IMR-90 (cell line): ENCODE data around the gene EIF2B2. TPM values are rescaled to one million over a fixed set of nuclear protein-coding genes. Genes with fewer than 3 reads are reported as not detected.

Experiments used
- ATAC-seq: fragments of 200-7000 bp; cut with Tn5 transposase; 2 replicates; pipeline ENCODE4 v1.9.1; 2020; ENCODE audit warnings: low read depth, mild to moderate bottlenecking, moderate library complexity
- BruUV-seq: library from RNA; stranded (reverse); fragments of 400-500 nt; replicated peaks from 2 replicates; lab custom pipeline; 2021; lab: Mats Ljungman, UMichigan
- CTCF ChIA-PET: fragments of 300-600 bp; formaldehyde crosslinking; extraction: SDS; loops from one replicate; lab custom pipeline; 2021; ENCODE audit warnings: antibody characterized with exemption; lab: Yijun Ruan, JAX
- POLR2A ChIA-PET: fragments of 300-600 bp; sonication (Branson Sonifier 250); formaldehyde crosslinking; loops from one replicate; lab custom pipeline; 2022; ENCODE audit warnings: antibody characterized with exemption; ENCODE audit not compliant: unreplicated experiment; lab: Charles Lee
- DNase-seq: peaks from one replicate; pipeline ENCODE4 v3.0.0; 2013
- H2AFZ ChIP-seq: replicated peaks from 2 replicates; pipeline ENCODE3; 2013; ENCODE audit warnings: low read length, mild to moderate bottlenecking; ENCODE audit not compliant: poor library complexity
- H2AK5ac ChIP-seq: 2 replicates; pipeline ENCODE4 v1.6.1; 2013; ENCODE audit warnings: low read depth, low read length, inconsistent platforms
- H2AK9ac ChIP-seq: replicated peaks from 2 replicates; pipeline ENCODE3; 2013; ENCODE audit warnings: mild to moderate bottlenecking, low read depth, low read length, moderate library complexity; ENCODE audit not compliant: poor library complexity
- H2BK120ac ChIP-seq: 2 replicates; pipeline ENCODE4 v1.6.1; 2013; ENCODE audit warnings: low read depth, low read length, inconsistent platforms
- H2BK15ac ChIP-seq: 3 replicates; pipeline ENCODE4 v1.6.1; 2013; ENCODE audit warnings: low read depth, low read length, inconsistent platforms
- H2BK20ac ChIP-seq: 2 replicates; pipeline ENCODE4 v1.6.1; 2013; ENCODE audit warnings: low read depth, mild to moderate bottlenecking, inconsistent platforms, low read length, moderate library complexity
- H2BK5ac ChIP-seq: 2 replicates; pipeline ENCODE4 v1.6.1; 2013; ENCODE audit warnings: mild to moderate bottlenecking, low read depth, low read length, inconsistent platforms; ENCODE audit not compliant: poor library complexity, severe bottlenecking
- H3K14ac ChIP-seq: replicated peaks from 2 replicates; pipeline ENCODE4 v1.6.1; 2013; ENCODE audit warnings: low read depth, low read length, inconsistent platforms
- H3K18ac ChIP-seq: 2 replicates; pipeline ENCODE4 v1.6.1; 2013; ENCODE audit warnings: low read depth, low read length, control low read depth
- H3K23ac ChIP-seq: 2 replicates; pipeline ENCODE4 v1.6.1; 2013; ENCODE audit warnings: low read depth, low read length, inconsistent platforms
- H3K27ac ChIP-seq: 2 replicates; pipeline ENCODE4 v1.5.1; 2013; ENCODE audit warnings: mild to moderate bottlenecking, control low read depth, low read length; ENCODE audit not compliant: insufficient read depth
- H3K27me3 ChIP-seq: 2 replicates; pipeline ENCODE4 v1.6.1; 2013; ENCODE audit warnings: low read length; ENCODE audit not compliant: control insufficient read depth, insufficient read depth
- H3K36me3 ChIP-seq: 2 replicates; pipeline ENCODE4 v1.6.1; 2013; ENCODE audit warnings: low read length, mixed read lengths; ENCODE audit not compliant: control insufficient read depth, insufficient read depth
- H3K4ac ChIP-seq: 2 replicates; pipeline ENCODE4 v1.6.1; 2013; ENCODE audit warnings: low read depth, low read length, inconsistent platforms
- H3K4me1 ChIP-seq: 2 replicates; pipeline ENCODE4 v1.6.1; 2013; ENCODE audit warnings: low read length, mixed read lengths; ENCODE audit not compliant: control insufficient read depth, insufficient read depth
- H3K4me2 ChIP-seq: 2 replicates; pipeline ENCODE4 v1.6.1; 2013; ENCODE audit warnings: low read depth, mild to moderate bottlenecking, control low read depth, low read length, moderate library complexity
- H3K4me3 ChIP-seq: 2 replicates; pipeline ENCODE4 v1.5.1; 2013; ENCODE audit warnings: low read depth, mild to moderate bottlenecking, control low read depth, low read length, moderate library complexity; ENCODE audit not compliant: insufficient read depth
- H3K56ac ChIP-seq: 2 replicates; pipeline ENCODE4 v1.6.1; 2013; ENCODE audit warnings: low read length, inconsistent platforms; ENCODE audit not compliant: insufficient read depth; ENCODE audit errors: extremely low read depth
- H3K79me1 ChIP-seq, 2 experiments: 2 replicates each; pipeline ENCODE4 v1.6.1; 2013; ENCODE audit warnings: low read length in 2 of 2, inconsistent platforms in 1 of 2, low read depth in 1 of 2
- H3K9ac ChIP-seq: 2 replicates; pipeline ENCODE4 v1.6.1; 2013; ENCODE audit warnings: low read depth, low read length, control low read depth
- H3K9me1 ChIP-seq: 2 replicates; pipeline ENCODE4 v1.6.1; 2013; ENCODE audit warnings: low read length, inconsistent platforms; ENCODE audit not compliant: insufficient read depth
- H3K9me3 ChIP-seq: 2 replicates; pipeline ENCODE4 v1.6.1; 2013; ENCODE audit warnings: low read length; ENCODE audit not compliant: control insufficient read depth, insufficient read depth
- H4K20me1 ChIP-seq: 2 replicates; pipeline ENCODE4 v1.6.1; 2013; ENCODE audit warnings: low read length, inconsistent platforms; ENCODE audit not compliant: insufficient read depth
- H4K5ac ChIP-seq: 2 replicates; pipeline ENCODE4 v1.6.1; 2013; ENCODE audit warnings: mild to moderate bottlenecking, low read depth, low read length, control low read depth
- H4K8ac ChIP-seq, 2 experiments: 2 replicates each; pipeline ENCODE4 v1.6.1; 2013; ENCODE audit warnings: low read depth in 2 of 2, low read length in 2 of 2, control low read depth in 1 of 2, inconsistent platforms in 1 of 2
- H4K91ac ChIP-seq: 2 replicates; pipeline ENCODE4 v1.6.1; 2013; ENCODE audit warnings: low read depth, low read length, inconsistent platforms; ENCODE audit not compliant: insufficient read depth
- BHLHE40 ChIP-seq: fragments of 150-350 bp; IDR thresholded peaks from 2 replicates; pipeline ENCODE4 v1.6.1; 2016; ENCODE audit warnings: mild to moderate bottlenecking, low read depth, low read length
- CEBPB ChIP-seq: IDR thresholded peaks from 2 replicates; pipeline ENCODE4 v1.6.1; 2012; ENCODE audit warnings: low read depth, low read length, improper control_type of control experiment
- CHD1 ChIP-seq: IDR thresholded peaks from 2 replicates; pipeline ENCODE4 v1.6.1; 2012; ENCODE audit warnings: low read depth, low read length, improper control_type of control experiment
- FOS ChIP-seq: fragments of 150-350 bp; IDR thresholded peaks from 2 replicates; pipeline ENCODE4 v1.6.1; 2016; ENCODE audit warnings: low read depth, low read length
- MAFK ChIP-seq: IDR thresholded peaks from 2 replicates; pipeline ENCODE4 v1.6.1; 2012; ENCODE audit warnings: low read depth, low read length, improper control_type of control experiment
- MAZ ChIP-seq: IDR thresholded peaks from 2 replicates; pipeline ENCODE4 v1.6.1; 2012; ENCODE audit warnings: low read depth, mild to moderate bottlenecking, low read length, improper control_type of control experiment, moderate library complexity, borderline replicate concordance
- MXI1 ChIP-seq: IDR thresholded peaks from 2 replicates; pipeline ENCODE4 v1.6.1; 2012; ENCODE audit warnings: low read depth, mild to moderate bottlenecking, low read length, moderate library complexity, borderline replicate concordance
- NFE2L2 ChIP-seq: fragments of 150-350 bp; IDR thresholded peaks from 2 replicates; pipeline ENCODE4 v1.6.1; 2016; ENCODE audit warnings: low read depth, mild to moderate bottlenecking, low read length
- POLR2A ChIP-seq: IDR thresholded peaks from 2 replicates; pipeline ENCODE4 v1.6.1; 2012; ENCODE audit warnings: mild to moderate bottlenecking, low read depth, low read length
- RAD21 ChIP-seq: IDR thresholded peaks from 2 replicates; pipeline ENCODE4 v1.6.1; 2012; ENCODE audit warnings: low read length, improper control_type of control experiment
- RCOR1 ChIP-seq: IDR thresholded peaks from 2 replicates; pipeline ENCODE4 v1.6.1; 2012; ENCODE audit warnings: mild to moderate bottlenecking, low read length, improper control_type of control experiment; ENCODE audit not compliant: insufficient replicate concordance
- RFX5 ChIP-seq: IDR thresholded peaks from 2 replicates; pipeline ENCODE4 v1.8.0; 2012; ENCODE audit warnings: low read depth, mild to moderate bottlenecking, low read length, moderate library complexity
- SMC3 ChIP-seq: fragments of 150-350 bp; IDR thresholded peaks from 2 replicates; pipeline ENCODE4 v1.6.1; 2016; ENCODE audit warnings: low read depth, mild to moderate bottlenecking, antibody characterized with exemption, low read length, moderate library complexity
- WGBS, 2 experiments: methylation state at CpG; one replicate each; pipeline versions ENCODE4 v1.1.5 to v1.1.7; 2013; ENCODE audit warnings: missing lambda C conversion rate in 2 of 2; ENCODE audit not compliant: insufficient read length in 1 of 2; ENCODE audit errors: extremely low coverage in 2 of 2; 5-methylcytosine and 5-hydroxymethylcytosine counted together
- dilution Hi-C: fragments of 300-500 bp; cut with HindIII; formaldehyde crosslinking; loops from one replicate; pipeline ENCODE4 v1.14.3; 2018; ENCODE audit warnings: low sequenced_read_pairs; ENCODE audit not compliant: unreplicated experiment
- in situ Hi-C: fragments of 300-500 bp; cut with MboI; formaldehyde crosslinking; loops from 3 replicates; pipeline ENCODE4 v1.14.3; 2019; ENCODE audit warnings: low sequenced_read_pairs, inconsistent platforms, mixed read lengths
- intact Hi-C: fragments of 100-400 bp; cut with micrococcal nuclease; formaldehyde crosslinking; loops from 2 replicates; pipeline ENCODE4 v1.10.0; 2022
- polyA plus RNA-seq, 3 experiments: library from polyadenylated mRNA; depleted of rRNA; stranded (reverse); fragments of >200 nt; gene quantifications; 2 replicates each; pipeline ENCODE4 v1.2.3, GENCODE V29; 2012; ENCODE audit warnings: low replicate concordance in 1 of 3
- total RNA-seq: library from RNA; depleted of rRNA; stranded (reverse); fragments of >200 nt; gene quantifications from 2 replicates; pipeline ENCODE4 v1.2.3, GENCODE V29; 2012
- TF ChIP-seq, protein P1 (sequence below): fragments of 150-350 bp; IDR thresholded peaks from 2 replicates; pipeline ENCODE4 v1.6.1; 2016; ENCODE audit warnings: low read depth, mild to moderate bottlenecking, low read length, moderate library complexity, borderline replicate concordance
- TF ChIP-seq, protein P2 (sequence below): fragments of 150-350 bp; IDR thresholded peaks from 2 replicates; pipeline ENCODE4 v1.6.1; 2017; ENCODE audit warnings: mild to moderate bottlenecking, antibody characterized with exemption, low read length, low read depth
- TF ChIP-seq, protein P3 (sequence below): conservative IDR thresholded peaks from 2 replicates; pipeline ENCODE4 v1.5.1; 2012; ENCODE audit warnings: mild to moderate bottlenecking, low read depth, low read length, improper control_type of control experiment

The EIF2B2 gene
- total and polyA plus RNA-seq, 2 of the 4 experiments (the other 2 are of a cell fraction) = 63.6 to 70.1 TPM

DNA sequence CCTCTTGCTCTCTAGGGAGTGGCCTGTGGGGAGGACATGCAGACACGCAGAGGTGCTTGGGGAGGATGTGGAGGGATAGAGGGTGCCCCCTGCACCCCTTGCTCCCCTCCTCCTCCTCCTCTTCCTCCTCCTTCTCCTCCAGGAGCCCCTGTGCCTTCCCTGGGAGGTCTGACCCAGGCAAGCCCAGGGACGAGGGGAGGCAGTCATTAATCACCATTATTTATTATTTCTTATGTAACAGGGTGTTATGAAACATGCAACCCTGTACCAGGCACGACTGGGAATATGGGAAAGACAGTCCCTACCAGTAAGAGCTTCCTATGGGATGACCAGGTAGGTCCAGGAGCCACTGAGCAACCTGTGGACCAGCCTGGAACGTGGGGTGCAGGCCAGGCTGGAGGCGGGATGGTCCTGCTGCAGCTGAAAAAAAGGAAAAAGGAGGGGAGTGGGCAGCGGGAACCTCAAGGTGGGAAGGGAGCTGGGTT is 24.8 kb upstream of the EIF2B2 start:
- no peaks in the 10 kb centered on the region for H3K36me3 ChIP-seq
- H4K8ac ChIP-seq = no peak overlapping the region
- no peak overlapping the region for H3K4me2 ChIP-seq
- POLR2A ChIA-PET = no interaction called here
- H3K4me3 ChIP-seq = no peak overlapping the region
- no peak overlapping the region for H3K9ac ChIP-seq
- H3K56ac ChIP-seq = no peak overlapping the region
- no peaks in the 10 kb centered on the region for H3K9me3 ChIP-seq
- no peak for TF ChIP-seq CEBPB
- no peak for TF ChIP-seq NFE2L2
- no peak for TF ChIP-seq RCOR1
- TF ChIP-seq, protein P1, sequence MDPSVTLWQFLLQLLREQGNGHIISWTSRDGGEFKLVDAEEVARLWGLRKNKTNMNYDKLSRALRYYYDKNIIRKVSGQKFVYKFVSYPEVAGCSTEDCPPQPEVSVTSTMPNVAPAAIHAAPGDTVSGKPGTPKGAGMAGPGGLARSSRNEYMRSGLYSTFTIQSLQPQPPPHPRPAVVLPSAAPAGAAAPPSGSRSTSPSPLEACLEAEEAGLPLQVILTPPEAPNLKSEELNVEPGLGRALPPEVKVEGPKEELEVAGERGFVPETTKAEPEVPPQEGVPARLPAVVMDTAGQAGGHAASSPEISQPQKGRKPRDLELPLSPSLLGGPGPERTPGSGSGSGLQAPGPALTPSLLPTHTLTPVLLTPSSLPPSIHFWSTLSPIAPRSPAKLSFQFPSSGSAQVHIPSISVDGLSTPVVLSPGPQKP = no peak
- TF ChIP-seq, protein P2, sequence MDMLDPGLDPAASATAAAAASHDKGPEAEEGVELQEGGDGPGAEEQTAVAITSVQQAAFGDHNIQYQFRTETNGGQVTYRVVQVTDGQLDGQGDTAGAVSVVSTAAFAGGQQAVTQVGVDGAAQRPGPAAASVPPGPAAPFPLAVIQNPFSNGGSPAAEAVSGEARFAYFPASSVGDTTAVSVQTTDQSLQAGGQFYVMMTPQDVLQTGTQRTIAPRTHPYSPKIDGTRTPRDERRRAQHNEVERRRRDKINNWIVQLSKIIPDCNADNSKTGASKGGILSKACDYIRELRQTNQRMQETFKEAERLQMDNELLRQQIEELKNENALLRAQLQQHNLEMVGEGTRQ = no peak
- TF ChIP-seq FOS = no peak
- no peak for TF ChIP-seq MXI1
- no peak for TF ChIP-seq SMC3
- TF ChIP-seq MAZ = no peak
- no peak for TF ChIP-seq BHLHE40
- no peak for TF ChIP-seq CHD1
- TF ChIP-seq POLR2A = no peak
- TF ChIP-seq MAFK = no peak
- TF ChIP-seq RFX5 = no peak
- TF ChIP-seq, protein P3, sequence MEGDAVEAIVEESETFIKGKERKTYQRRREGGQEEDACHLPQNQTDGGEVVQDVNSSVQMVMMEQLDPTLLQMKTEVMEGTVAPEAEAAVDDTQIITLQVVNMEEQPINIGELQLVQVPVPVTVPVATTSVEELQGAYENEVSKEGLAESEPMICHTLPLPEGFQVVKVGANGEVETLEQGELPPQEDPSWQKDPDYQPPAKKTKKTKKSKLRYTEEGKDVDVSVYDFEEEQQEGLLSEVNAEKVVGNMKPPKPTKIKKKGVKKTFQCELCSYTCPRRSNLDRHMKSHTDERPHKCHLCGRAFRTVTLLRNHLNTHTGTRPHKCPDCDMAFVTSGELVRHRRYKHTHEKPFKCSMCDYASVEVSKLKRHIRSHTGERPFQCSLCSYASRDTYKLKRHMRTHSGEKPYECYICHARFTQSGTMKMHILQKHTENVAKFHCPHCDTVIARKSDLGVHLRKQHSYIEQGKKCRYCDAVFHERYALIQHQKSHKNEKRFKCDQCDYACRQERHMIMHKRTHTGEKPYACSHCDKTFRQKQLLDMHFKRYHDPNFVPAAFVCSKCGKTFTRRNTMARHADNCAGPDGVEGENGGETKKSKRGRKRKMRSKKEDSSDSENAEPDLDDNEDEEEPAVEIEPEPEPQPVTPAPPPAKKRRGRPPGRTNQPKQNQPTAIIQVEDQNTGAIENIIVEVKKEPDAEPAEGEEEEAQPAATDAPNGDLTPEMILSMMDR = no peak
- no peak for TF ChIP-seq RAD21
- H3K4me1 ChIP-seq = peaks cover 15% of the 10 kb centered on the region
- 60% methylated on average over 1 of the region's 6 CpGs; no CpG with 5 or more reads in 1 of the 2 experiments for WGBS, 2 experiments
- no peak overlapping the region for H2BK20ac ChIP-seq
- BruUV-seq = no TSS peak
- H3K27me3 ChIP-seq = peaks cover 2% of the 10 kb centered on the region; the same call in 1 of the 2 replicates
- no peak overlapping the region for H3K4ac ChIP-seq
- dilution Hi-C loops (no loop called here), in situ Hi-C loops (no loop called here), intact Hi-C loops (no loop called here)
- DNase-seq (no peak), ATAC-seq (no peak)
- H2AK9ac ChIP-seq = no peak overlapping the region
- H3K18ac ChIP-seq = no peak overlapping the region
- H2BK15ac ChIP-seq = no peak overlapping the region
- peaks cover 9% of the 10 kb centered on the region; the same call in 1 of the 2 replicates for H3K9me1 ChIP-seq
- H4K5ac ChIP-seq = no peak overlapping the region
- H3K79me1 ChIP-seq = no peaks in the 10 kb centered on the region
- CTCF ChIA-PET = no interaction called here
- H2AK5ac ChIP-seq = 0 out of 2 replicates have a peak overlapping the region, but pooled peaks have one; percentile 10
- H4K91ac ChIP-seq = no peak overlapping the region
- H3K23ac ChIP-seq = no peak overlapping the region
- no peak overlapping the region for H3K14ac ChIP-seq
- no peaks in the 10 kb centered on the region for H4K20me1 ChIP-seq
- H3K27ac ChIP-seq = no peak overlapping the region
- no peak overlapping the region for H2BK120ac ChIP-seq
- peak overlapping the region; percentile 19 for H2AFZ ChIP-seq
- H2BK5ac ChIP-seq = no peak overlapping the region
